Activated CD4-positive, alpha-beta T cell treated with anti-CD3 and anti-CD28 coated beads, Interleukin-2, amount 50 U/mL, for 48 hours (primary cell): ENCODE measurements around the gene PITX3.

Source experiments
- DNase-seq, 2 experiments: peaks; one replicate each; pipeline ENCODE4 v3.0.0-alpha.2; 2020

PITX3 gene

GRCh38 chr10:102241444-102242117 lies at the start of gene PITX3:
Gene PITX3 (minus strand): TSS chr10:102241512. CDS start chr10:102232080, 9,432 bp downstream.
- peak; percentile 92 to 94 for DNase-seq

- DNase-seq, result no peak
These were observed 48.5 kb upstream of the PITX3 start for GRCh38 chr10:102289840-102290239.

- no peak for DNase-seq
These were observed 48.0 kb upstream of the PITX3 start for GRCh38 chr10:102289356-102289755.

GRCh38 chr10:102287991-102288390 lies 46.7 kb upstream of the PITX3 start:
- DNase-seq, result no peak

GRCh38 chr10:102287538-102287937 lies 46.2 kb upstream of the PITX3 start:
- DNase-seq, result peak in 1 of 2 experiments; percentile 24

- DNase-seq, result no peak
These were observed 44.9 kb upstream of the PITX3 start for GRCh38 chr10:102286216-102286615.

- no peak for DNase-seq
These were observed 43.8 kb upstream of the PITX3 start for GRCh38 chr10:102285133-102285532.

- DNase-seq, result no peak
These were observed 43.2 kb upstream of the PITX3 start for GRCh38 chr10:102284531-102284930.

GRCh38 chr10:102283890-102284289 lies 42.6 kb upstream of the PITX3 start:
- no peak for DNase-seq

GRCh38 chr10:102283488-102283887 lies 42.2 kb upstream of the PITX3 start:
- no peak for DNase-seq

GRCh38 chr10:102281102-102281487 lies 39.8 kb upstream of the PITX3 start:
- DNase-seq, result no peak

- no peak for DNase-seq
These were observed 39.2 kb upstream of the PITX3 start for GRCh38 chr10:102280397-102281101.

GRCh38 chr10:102279104-102279503 lies 37.8 kb upstream of the PITX3 start:
- no peak for DNase-seq

GRCh38 chr10:102275343-102275742 lies 34.0 kb upstream of the PITX3 start:
- DNase-seq, result no peak

GRCh38 chr10:102274062-102274461 lies 32.8 kb upstream of the PITX3 start:
- DNase-seq, result no peak

- no peak for DNase-seq
These were observed 27.7 kb upstream of the PITX3 start for GRCh38 chr10:102269017-102269416.

- DNase-seq, result no peak
These were observed 27.1 kb upstream of the PITX3 start for GRCh38 chr10:102268375-102268888.

GRCh38 chr10:102267748-102268147 lies 26.4 kb upstream of the PITX3 start:
- DNase-seq, result no peak

GRCh38 chr10:102266670-102267069 lies 25.4 kb upstream of the PITX3 start:
- DNase-seq, result no peak

GRCh38 chr10:102264371-102264770 lies 23.1 kb upstream of the PITX3 start:
- no peak for DNase-seq

GRCh38 chr10:102262744-102263370 lies 21.5 kb upstream of the PITX3 start:
- DNase-seq, result no peak

- no peak for DNase-seq
These were observed 20.5 kb upstream of the PITX3 start for GRCh38 chr10:102261842-102262241.

GRCh38 chr10:102261196-102261595 lies 19.9 kb upstream of the PITX3 start:
- DNase-seq, result no peak

GRCh38 chr10:102255404-102255803 lies 14.1 kb upstream of the PITX3 start:
- no peak for DNase-seq
